ENCODE results near the gene ERC2. TPM values are rescaled to one million over a fixed set of nuclear protein-coding genes. Genes with fewer than 3 reads are reported as not detected.
A peak's percentile ranks its signal among the peaks of the same experiment; 100 is the strongest.

ERC2 gene
- total and polyA plus RNA-seq, 11 donors, result 0.16 to 3.8 (median 1.6) TPM

DNA sequence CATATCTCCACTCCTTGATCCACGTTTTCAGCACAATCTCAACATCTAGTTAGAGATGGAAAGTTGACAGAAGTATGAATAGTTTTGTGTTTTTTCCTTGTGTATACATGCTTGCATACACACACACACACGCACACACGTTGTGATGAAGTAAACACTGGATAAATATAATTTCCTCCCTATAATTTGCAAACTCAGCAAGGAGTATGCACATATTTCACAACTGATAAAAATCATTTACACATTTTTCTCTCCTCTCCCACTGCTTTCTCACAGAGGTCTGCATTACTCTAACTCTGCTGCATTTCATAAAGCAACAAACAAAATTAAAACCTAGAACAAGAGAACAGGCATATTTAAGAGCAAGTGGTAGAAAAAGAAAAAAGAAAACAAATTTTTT lies 320.9 kb downstream of the ERC2 start:
- no peaks in the 10 kb centered on the region for H3K4me1 ChIP-seq
- DNase-seq (no peak), ATAC-seq (no peak)
- no peak for TF ChIP-seq POLR2A (IDR thresholded peaks at IDR 0.05)
- TF ChIP-seq, protein P1, sequence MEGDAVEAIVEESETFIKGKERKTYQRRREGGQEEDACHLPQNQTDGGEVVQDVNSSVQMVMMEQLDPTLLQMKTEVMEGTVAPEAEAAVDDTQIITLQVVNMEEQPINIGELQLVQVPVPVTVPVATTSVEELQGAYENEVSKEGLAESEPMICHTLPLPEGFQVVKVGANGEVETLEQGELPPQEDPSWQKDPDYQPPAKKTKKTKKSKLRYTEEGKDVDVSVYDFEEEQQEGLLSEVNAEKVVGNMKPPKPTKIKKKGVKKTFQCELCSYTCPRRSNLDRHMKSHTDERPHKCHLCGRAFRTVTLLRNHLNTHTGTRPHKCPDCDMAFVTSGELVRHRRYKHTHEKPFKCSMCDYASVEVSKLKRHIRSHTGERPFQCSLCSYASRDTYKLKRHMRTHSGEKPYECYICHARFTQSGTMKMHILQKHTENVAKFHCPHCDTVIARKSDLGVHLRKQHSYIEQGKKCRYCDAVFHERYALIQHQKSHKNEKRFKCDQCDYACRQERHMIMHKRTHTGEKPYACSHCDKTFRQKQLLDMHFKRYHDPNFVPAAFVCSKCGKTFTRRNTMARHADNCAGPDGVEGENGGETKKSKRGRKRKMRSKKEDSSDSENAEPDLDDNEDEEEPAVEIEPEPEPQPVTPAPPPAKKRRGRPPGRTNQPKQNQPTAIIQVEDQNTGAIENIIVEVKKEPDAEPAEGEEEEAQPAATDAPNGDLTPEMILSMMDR (IDR thresholded peaks at IDR 0.05), result no peak
- H3K4me3 ChIP-seq, result no peak overlapping the region
- intact Hi-C loops (cut with DNase I), result no loop called here
- H3K27me3 ChIP-seq, result no peaks in the 10 kb centered on the region
- no peak overlapping the region for H3K27ac ChIP-seq
- H3K9me3 ChIP-seq, result no peaks in the 10 kb centered on the region
- no peaks in the 10 kb centered on the region for H3K36me3 ChIP-seq
- 56 to 68% (median 58%) methylated on average over 3 of the region's 3 CpGs for WGBS, 4 donors

DNA sequence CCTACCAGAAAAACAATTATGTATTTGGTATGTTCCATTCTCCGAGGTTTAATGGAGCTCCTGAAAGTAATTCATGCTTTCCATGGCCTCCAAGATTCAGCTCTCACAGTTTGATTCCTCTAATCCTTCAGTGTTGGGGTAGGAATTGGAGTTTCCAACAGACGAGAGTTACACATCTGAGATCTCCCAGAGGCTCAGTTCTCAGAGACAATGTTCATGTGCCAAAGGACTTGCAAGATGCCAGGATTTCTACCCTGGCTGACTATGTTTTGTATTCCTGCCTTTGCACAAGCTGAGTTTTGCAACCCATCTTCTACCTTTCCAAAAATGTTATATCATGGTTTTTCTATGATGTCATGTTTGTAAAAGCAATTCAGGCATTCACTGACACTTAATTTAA lies 322.9 kb downstream of the ERC2 start:
- no peaks in the 10 kb centered on the region for H3K9me3 ChIP-seq
- H3K4me1 ChIP-seq, result no peaks in the 10 kb centered on the region
- no peaks in the 10 kb centered on the region for H3K27me3 ChIP-seq
- no peak for TF ChIP-seq POLR2A (IDR thresholded peaks at IDR 0.05)
- TF ChIP-seq, protein P1 (IDR thresholded peaks at IDR 0.05), result no peak
- no peaks in the 10 kb centered on the region for H3K36me3 ChIP-seq
- DNase-seq (no peak), ATAC-seq (peak in 1 of 4 donors; percentile 67)
- intact Hi-C loops (cut with DNase I), result no loop called here
- H3K27ac ChIP-seq, result peak overlapping the region in 1 of 12 donors; percentile 26
- H3K4me3 ChIP-seq, result no peak overlapping the region
- WGBS, 4 donors, result 55 to 73% (median 65%) methylated on average over 2 of the region's 2 CpGs

DNA sequence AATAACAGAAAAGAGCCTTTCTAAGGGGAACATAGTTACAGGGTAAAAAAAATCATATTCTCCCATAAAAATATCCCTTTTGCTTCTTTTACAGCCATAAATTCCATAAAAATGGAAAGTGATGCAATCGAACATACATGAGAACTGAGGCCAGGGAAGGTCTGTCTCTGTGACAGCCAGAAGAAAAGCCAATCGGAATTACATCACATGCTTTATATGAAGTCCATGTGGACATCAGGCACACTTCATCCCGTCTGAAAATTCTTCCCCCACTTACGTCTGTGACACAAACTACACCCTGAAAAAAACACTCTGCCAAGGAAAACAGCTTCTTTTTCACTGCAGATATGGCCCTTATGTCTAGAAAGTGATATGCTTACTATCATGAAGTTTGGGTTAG lies 323.5 kb downstream of the ERC2 start:
- H3K36me3 ChIP-seq, result no peaks in the 10 kb centered on the region
- intact Hi-C loops (cut with DNase I), result no loop called here
- DNase-seq (no peak), ATAC-seq (peak in 3 of 4 donors; percentile 32 to 91 (median 52))
- peak overlapping the region in 1 of 12 donors; percentile 26 for H3K27ac ChIP-seq
- TF ChIP-seq POLR2A (IDR thresholded peaks at IDR 0.05), result no peak
- TF ChIP-seq, protein P1 (IDR thresholded peaks at IDR 0.05), result no peak
- H3K4me3 ChIP-seq, result no peak overlapping the region
- 50 to 59% (median 54%) methylated on average over 4 of the region's 4 CpGs for WGBS, 4 donors
- H3K9me3 ChIP-seq, result no peaks in the 10 kb centered on the region
- no peaks in the 10 kb centered on the region for H3K27me3 ChIP-seq
- no peaks in the 10 kb centered on the region for H3K4me1 ChIP-seq

DNA sequence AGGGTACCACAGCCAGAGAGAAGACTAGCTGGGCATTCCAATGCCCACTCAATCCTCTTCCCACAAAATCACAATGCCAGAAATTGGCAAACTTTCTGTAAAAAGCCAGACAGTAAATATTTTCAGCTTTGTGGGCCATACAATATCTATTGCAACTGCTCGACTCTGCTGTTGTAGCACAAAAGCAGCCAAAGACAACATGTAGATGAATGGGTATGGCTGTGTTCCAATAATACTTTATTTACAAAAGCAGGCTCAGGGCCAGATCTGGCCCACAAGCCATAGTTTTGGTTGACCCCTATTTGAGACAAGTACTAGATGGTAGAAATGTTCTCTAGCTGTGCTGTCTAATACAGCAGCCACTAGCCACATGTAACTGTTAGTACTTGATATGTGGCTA lies 330.9 kb downstream of the ERC2 start:
- TF ChIP-seq, protein P1 (IDR thresholded peaks at IDR 0.05), result no peak
- TF ChIP-seq POLR2A (IDR thresholded peaks at IDR 0.05), result no peak
- no peaks in the 10 kb centered on the region for H3K9me3 ChIP-seq
- H3K27me3 ChIP-seq, result no peaks in the 10 kb centered on the region
- no peak overlapping the region for H3K27ac ChIP-seq
- ATAC-seq (no peak), DNase-seq (no peak)
- no peak overlapping the region for H3K4me3 ChIP-seq
- 45 to 69% (median 55%) methylated on average over 1 of the region's 1 CpG for WGBS, 4 donors
- H3K36me3 ChIP-seq, result no peaks in the 10 kb centered on the region
- intact Hi-C loops (cut with DNase I), result no loop called here
- H3K4me1 ChIP-seq, result no peaks in the 10 kb centered on the region

Measured in heart left ventricle (tissue), 16 donors.